GM20000 (cell line): ENCODE measurements around the gene DCST2.
A peak's percentile ranks its signal among the peaks of the same experiment; 100 is the strongest.
"Not testable (repeated sequence)": the region's sequence is repeated elsewhere in the genome, so short reads cannot be mapped to it uniquely, and the experiment has no call there.

Experiments
- DNase-seq: peaks from one replicate; pipeline ENCODE4 v3.0.0; 2012; ENCODE audit warnings: low spot score
- TF ChIP-seq, protein P1 (sequence below): IDR thresholded peaks from 2 replicates; pipeline ENCODE4 v1.5.1; 2012; ENCODE audit warnings: mild to moderate bottlenecking, control low read depth; ENCODE audit errors: extremely low read depth, missing control alignments

DCST2 gene

DNA sequence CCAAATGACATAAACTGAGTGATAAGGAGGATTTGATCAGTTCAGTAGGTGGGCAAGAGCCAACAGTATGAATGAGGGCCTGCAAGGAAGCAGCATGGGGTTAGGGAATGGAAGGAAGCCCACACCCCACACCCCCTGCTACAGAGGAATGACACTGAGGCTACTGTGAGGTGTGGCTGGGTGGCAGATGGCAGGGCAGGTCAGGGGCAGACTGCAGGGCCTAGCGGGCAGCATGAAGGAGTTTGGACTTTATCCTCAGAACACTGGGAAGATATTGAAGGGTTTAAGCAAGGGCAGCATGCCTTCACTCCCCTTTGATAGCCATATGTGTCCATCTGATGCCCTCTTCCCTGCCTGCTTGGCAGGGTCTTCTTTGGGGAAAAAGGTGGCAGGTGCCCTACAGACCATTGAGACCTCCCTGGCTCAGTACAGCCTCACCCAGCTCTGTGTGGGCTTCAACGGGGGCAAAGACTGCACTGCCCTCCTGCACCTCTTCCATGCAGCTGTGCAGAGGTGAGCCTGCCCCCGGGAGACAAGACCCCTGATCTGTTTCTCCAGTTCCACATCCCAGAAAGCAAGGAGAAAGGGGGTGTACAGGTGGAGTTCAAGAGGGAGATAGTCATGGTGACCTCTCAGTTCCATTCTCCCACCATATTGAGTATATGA lies 44.3 kb downstream of the DCST2 start:
- no peak for DNase-seq
- TF ChIP-seq, protein P1, sequence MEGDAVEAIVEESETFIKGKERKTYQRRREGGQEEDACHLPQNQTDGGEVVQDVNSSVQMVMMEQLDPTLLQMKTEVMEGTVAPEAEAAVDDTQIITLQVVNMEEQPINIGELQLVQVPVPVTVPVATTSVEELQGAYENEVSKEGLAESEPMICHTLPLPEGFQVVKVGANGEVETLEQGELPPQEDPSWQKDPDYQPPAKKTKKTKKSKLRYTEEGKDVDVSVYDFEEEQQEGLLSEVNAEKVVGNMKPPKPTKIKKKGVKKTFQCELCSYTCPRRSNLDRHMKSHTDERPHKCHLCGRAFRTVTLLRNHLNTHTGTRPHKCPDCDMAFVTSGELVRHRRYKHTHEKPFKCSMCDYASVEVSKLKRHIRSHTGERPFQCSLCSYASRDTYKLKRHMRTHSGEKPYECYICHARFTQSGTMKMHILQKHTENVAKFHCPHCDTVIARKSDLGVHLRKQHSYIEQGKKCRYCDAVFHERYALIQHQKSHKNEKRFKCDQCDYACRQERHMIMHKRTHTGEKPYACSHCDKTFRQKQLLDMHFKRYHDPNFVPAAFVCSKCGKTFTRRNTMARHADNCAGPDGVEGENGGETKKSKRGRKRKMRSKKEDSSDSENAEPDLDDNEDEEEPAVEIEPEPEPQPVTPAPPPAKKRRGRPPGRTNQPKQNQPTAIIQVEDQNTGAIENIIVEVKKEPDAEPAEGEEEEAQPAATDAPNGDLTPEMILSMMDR = no peak

DNA sequence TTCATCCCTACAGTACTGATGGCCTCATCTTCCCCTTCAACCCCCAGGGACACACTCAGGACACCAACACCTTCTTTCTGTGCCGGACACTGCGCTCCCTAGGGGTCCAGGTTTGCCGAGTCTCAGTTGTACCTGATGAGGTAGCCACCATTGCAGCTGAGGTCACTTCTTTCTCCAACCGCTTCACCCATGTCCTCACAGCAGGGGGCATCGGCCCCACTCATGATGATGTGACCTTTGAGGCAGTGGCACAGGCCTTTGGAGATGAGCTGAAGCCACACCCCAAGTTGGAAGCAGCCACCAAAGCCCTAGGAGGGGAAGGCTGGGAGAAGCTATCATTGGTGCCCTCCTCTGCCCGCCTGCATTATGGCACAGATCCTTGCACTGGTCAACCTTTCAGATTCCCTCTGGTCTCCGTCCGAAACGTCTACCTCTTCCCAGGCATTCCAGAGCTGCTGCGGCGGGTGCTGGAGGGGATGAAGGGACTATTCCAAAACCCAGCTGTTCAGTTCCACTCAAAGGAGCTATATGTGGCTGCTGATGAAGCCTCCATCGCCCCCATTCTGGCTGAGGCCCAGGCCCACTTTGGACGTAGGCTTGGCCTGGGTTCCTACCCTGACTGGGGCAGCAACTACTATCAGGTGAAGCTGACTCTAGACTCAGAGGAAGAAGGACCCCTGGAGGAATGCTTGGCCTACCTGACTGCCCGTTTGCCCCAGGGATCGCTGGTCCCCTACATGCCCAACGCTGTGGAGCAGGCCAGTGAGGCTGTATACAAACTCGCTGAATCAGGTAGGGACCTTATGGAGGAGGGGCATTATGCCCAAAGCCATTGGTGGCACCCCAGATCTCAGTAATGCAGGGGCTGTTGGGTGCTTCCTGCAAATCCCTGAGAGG lies 45.3 kb downstream of the DCST2 start:
- DNase-seq = no peak
- TF ChIP-seq, protein P1 = no peak

DNA sequence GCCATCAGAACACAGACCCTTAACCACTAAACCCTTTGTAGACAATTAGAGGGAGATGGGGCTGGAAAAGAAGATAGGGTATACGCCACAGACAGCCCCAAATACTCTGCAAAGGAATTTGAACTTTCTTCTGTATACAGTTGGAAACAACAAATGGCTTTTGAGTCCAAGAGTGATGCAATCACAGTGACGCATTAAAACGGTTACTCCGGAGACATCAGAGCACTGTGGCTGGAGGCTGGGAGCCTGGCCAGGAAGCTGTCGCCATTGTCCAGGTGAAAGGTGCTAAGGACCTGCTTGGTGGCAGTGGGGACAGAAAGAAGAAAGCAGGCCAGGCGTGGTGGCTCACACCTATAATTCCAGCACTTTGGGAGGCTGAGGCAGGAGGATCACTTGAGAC lies 46.3 kb downstream of the DCST2 start:
- DNase-seq = no peak

DNA sequence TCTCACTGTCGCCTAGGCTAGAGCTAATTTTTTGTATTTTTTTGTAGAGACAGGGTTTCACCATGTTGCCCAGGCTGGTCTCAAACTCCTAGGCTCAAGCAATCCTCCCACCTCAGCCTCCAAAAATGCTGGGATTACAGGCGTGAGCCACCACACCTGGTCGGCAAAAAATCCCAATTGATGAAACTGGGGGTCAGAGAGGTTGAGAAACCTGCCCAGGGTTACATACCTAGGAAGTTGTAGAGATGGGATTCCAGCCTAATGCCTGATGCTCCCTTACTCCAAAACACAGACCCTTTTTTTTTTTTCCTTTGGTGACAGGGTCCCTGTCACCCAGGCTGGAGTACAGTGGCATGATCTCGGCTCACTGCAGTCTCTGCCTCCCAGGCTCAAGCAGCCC lies 46.8 kb downstream of the DCST2 start:
- DNase-seq = not testable (repeated sequence)

More for the DNA sequence above, 46.3 kb downstream of the DCST2 start:
- TF ChIP-seq, protein P1 = no peak

DNA sequence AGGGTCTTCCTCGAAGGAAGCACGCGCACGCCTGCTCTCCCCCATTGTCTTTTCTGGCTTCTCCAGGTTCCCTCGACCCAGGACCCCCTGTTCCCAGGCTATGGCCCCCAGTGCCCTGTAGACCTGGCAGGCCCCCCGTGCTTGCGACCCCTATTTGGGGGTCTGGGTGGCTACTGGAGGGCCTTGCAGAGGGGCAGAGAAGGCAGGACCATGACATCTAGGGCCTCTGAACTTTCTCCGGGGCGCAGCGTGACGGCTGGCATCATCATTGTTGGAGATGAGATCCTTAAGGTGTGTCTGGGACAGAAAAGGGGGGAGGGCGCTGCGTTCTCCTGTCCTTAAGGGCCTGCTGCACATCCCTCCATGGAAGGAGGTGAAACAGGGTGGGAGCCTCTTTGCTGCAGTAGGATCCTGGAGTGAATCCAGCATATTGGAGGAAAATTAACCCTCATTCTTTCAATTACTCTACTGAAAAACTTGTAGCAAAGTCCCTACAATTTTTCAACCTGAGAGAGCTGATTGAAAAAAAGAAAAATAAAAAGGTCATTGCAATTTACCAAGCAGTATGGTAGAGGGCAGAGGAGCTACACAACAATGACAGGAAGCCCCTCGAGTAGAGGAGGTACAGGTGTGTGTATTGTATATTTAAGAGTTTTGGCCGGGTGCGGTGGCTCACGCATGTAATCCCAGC lies 49.7 kb downstream of the DCST2 start:
- DNase-seq = no peak
- TF ChIP-seq, protein P1 = no peak

DNA sequence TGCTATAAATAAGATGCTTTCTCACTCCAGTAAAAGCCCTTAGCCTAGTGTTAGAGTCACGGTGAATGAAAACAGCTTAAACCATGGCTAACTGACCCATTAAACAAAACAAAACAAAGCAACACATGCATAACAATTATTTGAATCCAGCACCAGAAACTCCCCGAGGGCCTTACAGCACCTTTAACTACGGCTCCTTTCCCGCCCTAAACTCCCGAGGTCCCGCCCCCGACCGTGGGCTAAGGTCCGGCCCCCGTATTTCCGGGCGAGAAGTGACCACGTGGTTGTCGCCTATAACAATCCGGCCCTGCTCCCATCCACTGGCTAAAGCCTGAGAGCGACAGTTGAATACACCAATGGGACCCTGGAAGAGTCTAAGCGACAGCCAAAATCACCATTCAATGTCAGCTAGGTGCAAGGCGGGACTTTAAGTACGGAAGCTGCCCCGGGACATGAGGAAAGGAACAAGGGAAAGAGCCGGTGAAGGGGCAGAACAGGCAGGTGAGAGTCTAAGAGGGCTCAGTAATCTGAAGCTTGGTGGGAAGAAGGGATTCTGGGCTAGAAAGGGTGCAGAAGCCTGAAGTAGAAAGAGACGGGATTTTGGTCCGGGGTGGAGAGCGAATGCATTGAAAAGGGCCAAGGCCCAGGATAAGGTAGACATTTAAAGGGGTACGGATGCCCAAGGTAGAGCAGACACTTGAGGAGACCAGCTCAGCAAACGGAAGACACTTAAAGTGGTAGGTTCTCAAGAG lies 50.5 kb downstream of the DCST2 start, which contains the start of gene FLAD1:
TSS of gene FLAD1 (plus strand) at position 448 of the 752 bp plus-strand sequence. CDS start 351 bp downstream, outside the sequence.
- DNase-seq = peak; percentile 94
- TF ChIP-seq, protein P1 = no peak

DNA sequence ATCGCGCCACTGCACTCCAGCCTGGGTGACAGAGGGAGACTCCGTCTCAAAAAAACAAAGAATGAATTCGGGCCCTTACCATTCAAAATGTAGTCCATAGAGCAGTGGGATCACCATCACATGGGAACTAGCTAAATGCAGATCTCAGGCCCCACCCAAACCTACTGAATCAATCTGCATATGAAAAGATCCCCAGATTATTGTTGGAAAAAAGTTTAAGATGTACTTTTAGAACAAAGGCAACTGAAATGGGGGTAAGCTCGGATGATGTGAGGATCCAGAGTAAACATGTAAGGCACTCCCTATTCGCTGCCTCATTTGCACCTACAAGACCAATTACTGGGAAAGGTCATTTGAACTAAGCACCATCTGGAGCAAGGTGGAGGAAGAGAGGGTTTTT lies 51.2 kb downstream of the DCST2 start:
- TF ChIP-seq, protein P1 = no peak
- no peak for DNase-seq
